Measurements from ENCODE around the gene RPL39. TPM values are rescaled to one million over a fixed set of nuclear protein-coding genes. Genes with fewer than 3 reads are reported as not detected.

The RPL39 gene
- total and polyA plus RNA-seq, 2 experiments from 2014 or later: 2,910 to 2,912 TPM

- TF ChIP-seq REST (IDR thresholded peaks at IDR 0.05; ENCODE audit: unreplicated experiment) (no peak), CTCF (conservative IDR thresholded peaks at IDR 0.05; ENCODE audit: low read depth in 2 of 2) (no peak)
Observed at GRCh38 chrX:119745283-119745848, 46.1 kb downstream of the RPL39 start (continued).

GRCh38 chrX:119738742-119739141 lies 52.7 kb downstream of the RPL39 start:
- H3K27ac Mint-ChIP-seq: no peak overlapping the region
- no peaks in the 10 kb centered on the region for H3K4me1 Mint-ChIP-seq
- no peak overlapping the region for H3K4me2 ChIP-seq
- H3K4me3 ChIP-seq: no peak overlapping the region
- DNase-seq (ENCODE audit: low spot score) (no peak), ATAC-seq (no peak)
- no peak overlapping the region for H3K4me3 Mint-ChIP-seq
- H3K27ac ChIP-seq (ENCODE audit: low read depth): no peak overlapping the region
- no peaks in the 10 kb centered on the region for H3F3A ChIP-seq (replicated peaks; ENCODE audit: low read depth)
- H3K9me2 ChIP-seq (ENCODE audit: insufficient read depth): no peaks in the 10 kb centered on the region
- H3K79me2 ChIP-seq (replicated peaks; ENCODE audit: insufficient read depth): no peaks in the 10 kb centered on the region
- no peaks in the 10 kb centered on the region for H4K20me1 ChIP-seq (replicated peaks; ENCODE audit: insufficient read depth)
- H3K36me3 Mint-ChIP-seq (ENCODE audit: low read depth): no peaks in the 10 kb centered on the region
- H2AFZ ChIP-seq: no peak overlapping the region
- no peaks in the 10 kb centered on the region for H3K9me3 Mint-ChIP-seq
- H3K27me3 Mint-ChIP-seq (ENCODE audit: insufficient read depth, low read depth, poor library complexity): peaks cover 1% of the 10 kb centered on the region
- no peaks in the 10 kb centered on the region for H3K36me3 ChIP-seq (ENCODE audit: insufficient read depth)
- no peaks in the 10 kb centered on the region for H3K4me1 ChIP-seq (ENCODE audit: insufficient read depth)
- no peaks in the 10 kb centered on the region for H3K27me3 ChIP-seq (ENCODE audit: insufficient read depth)
- TF ChIP-seq CTCF (conservative IDR thresholded peaks at IDR 0.05; ENCODE audit: low read depth in 2 of 2): no peak
- TF ChIP-seq REST (IDR thresholded peaks at IDR 0.05; ENCODE audit: unreplicated experiment): no peak
- no peak for TF ChIP-seq EZH2phosphoT487 (IDR thresholded peaks at IDR 0.05; ENCODE audit: unreplicated experiment)
- TF ChIP-seq NANOG (IDR thresholded peaks at IDR 0.05; ENCODE audit: borderline replicate concordance): no peak
- TF ChIP-seq STAT1 (IDR thresholded peaks at IDR 0.05; ENCODE audit: unreplicated experiment): no peak
- TF ChIP-seq ZNF331 (CRISPR knock-in tag; IDR thresholded peaks at IDR 0.05; ENCODE audit: low read depth): no peak
